Spinal cord (tissue), 10 donors: ENCODE measurements around the gene ASAH2. TPM values are rescaled to one million over a fixed set of nuclear protein-coding genes. Genes with fewer than 3 reads are reported as not detected.

Experiments
- DNase-seq, 6 donors: peaks; one replicate each; pipeline versions ENCODE4 v3.0.0 to v3.0.0-alpha.2; 2013 to 2015; ENCODE audit warnings: low spot score in 6 of 6, low read depth in 4 of 6
- H3K27ac ChIP-seq: one replicate; pipeline ENCODE4 v1.5.1; 2013; ENCODE audit warnings: low read depth, low read length, control low read depth
- H3K27me3 ChIP-seq: one replicate; pipeline ENCODE4 v1.6.1; 2013; ENCODE audit warnings: low read length; ENCODE audit not compliant: control insufficient read depth, insufficient read depth
- H3K36me3 ChIP-seq: one replicate; pipeline ENCODE4 v1.6.1; 2013; ENCODE audit warnings: low read length; ENCODE audit not compliant: control insufficient read depth, insufficient read depth
- H3K4me1 ChIP-seq: one replicate; pipeline ENCODE4 v1.6.1; 2013; ENCODE audit warnings: low read length; ENCODE audit not compliant: control insufficient read depth, insufficient read depth
- H3K4me3 ChIP-seq: one replicate; pipeline ENCODE4 v1.5.1; 2013; ENCODE audit warnings: low read depth, low read length, control low read depth
- H3K9me3 ChIP-seq: one replicate; pipeline ENCODE4 v1.6.1; 2013; ENCODE audit warnings: low read length; ENCODE audit not compliant: control insufficient read depth, insufficient read depth
- WGBS: methylation state at CpG from one replicate; pipeline ENCODE4 v1.1.5; 2013; ENCODE audit warnings: missing lambda C conversion rate; ENCODE audit not compliant: insufficient coverage; 5-methylcytosine and 5-hydroxymethylcytosine counted together
- polyA plus RNA-seq, 2 donors: library from polyadenylated mRNA; unstranded; fragments of 120-200 nt; gene quantifications; one replicate each; pipeline ENCODE4 v1.2.1, GENCODE V29; 2013; ENCODE audit not compliant: insufficient read length in 2 of 2
- total RNA-seq, 2 donors: library from RNA; depleted of rRNA in 1 of 2; stranded (reverse); fragments of 120-200 nt in 1 of 2; fragments of >200 nt in 1 of 2; gene quantifications; one replicate each; pipeline versions ENCODE4 v1.2.3 to v1.2.4, GENCODE V29; 2013 to 2014
- donor health status: healthy.

The ASAH2 gene
- total and polyA plus RNA-seq, 4 donors, result 2.5 to 6.1 (median 3.0) TPM

- no peak overlapping the region for H3K4me3 ChIP-seq
- no peaks in the 10 kb centered on the region for H3K36me3 ChIP-seq
- no peak for DNase-seq
- no peaks in the 10 kb centered on the region for H3K9me3 ChIP-seq
- H3K27ac ChIP-seq, result no peak overlapping the region
- H3K4me1 ChIP-seq, result no peaks in the 10 kb centered on the region
- H3K27me3 ChIP-seq, result no peaks in the 10 kb centered on the region
Measured at GRCh38 chr10:50231515-50232260, 19.6 kb downstream of the ASAH2 start.

- Histone ChIP-seq H3K4me3 (no peak overlapping the region), H3K4me1 (no peaks in the 10 kb centered on the region), H3K27me3 (no peaks in the 10 kb centered on the region), H3K36me3 (no peaks in the 10 kb centered on the region), H3K27ac (no peak overlapping the region), H3K9me3 (no peaks in the 10 kb centered on the region)
- WGBS, result no CpG with 5 or more reads among the region's 1 CpG
- DNase-seq, result no peak
Measured at GRCh38 chr10:50229460-50229859, 21.9 kb downstream of the ASAH2 start.

DNA sequence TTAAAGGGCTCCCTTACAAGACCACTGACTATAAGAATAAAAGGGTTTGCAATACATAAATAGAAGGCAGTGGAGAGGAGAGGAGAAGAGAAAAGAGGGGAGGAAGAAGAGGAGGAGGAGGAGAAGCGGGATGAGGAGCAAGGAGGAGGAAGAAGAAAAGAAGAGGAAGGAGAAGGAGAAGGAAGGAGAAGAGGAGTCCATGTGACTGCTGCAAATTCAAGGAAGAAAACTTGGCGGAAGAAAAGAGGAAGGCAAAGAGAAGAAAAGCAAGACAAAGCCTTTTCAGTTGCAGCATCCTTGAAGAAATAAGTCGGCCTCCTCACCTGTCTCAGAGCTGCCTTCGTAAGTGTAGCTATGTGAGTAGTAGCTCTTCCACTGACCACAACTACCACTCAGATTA is 22.6 kb downstream of the ASAH2 start:
- no peaks in the 10 kb centered on the region for H3K27me3 ChIP-seq
- H3K9me3 ChIP-seq, result no peaks in the 10 kb centered on the region
- DNase-seq, result no peak
- WGBS, result 85% methylated on average over 2 of the region's 4 CpGs
- H3K4me1 ChIP-seq, result no peaks in the 10 kb centered on the region
- H3K4me3 ChIP-seq, result no peak overlapping the region
- H3K27ac ChIP-seq, result no peak overlapping the region
- no peaks in the 10 kb centered on the region for H3K36me3 ChIP-seq

DNA sequence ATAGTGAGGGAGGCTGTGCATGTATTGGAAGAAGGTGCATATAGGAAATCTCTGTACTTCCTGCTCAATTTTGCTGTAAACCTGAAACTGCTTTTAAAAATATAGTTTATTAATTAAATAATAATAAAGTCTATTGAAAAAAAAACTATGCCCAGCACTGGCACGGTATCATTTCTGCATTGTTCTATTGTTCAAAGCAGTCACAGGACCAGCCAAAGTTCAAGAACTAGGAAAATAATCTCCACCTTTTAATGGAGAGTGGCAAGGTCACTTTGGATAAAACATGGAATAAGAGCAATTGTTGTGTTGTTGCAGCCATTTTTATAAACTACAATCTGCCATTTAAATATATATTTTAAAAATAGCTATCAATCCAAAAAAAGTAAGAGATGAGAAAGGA is 24.7 kb downstream of the ASAH2 start:
- DNase-seq, result no peak
- Histone ChIP-seq H3K36me3 (no peaks in the 10 kb centered on the region), H3K27ac (no peak overlapping the region), H3K4me3 (no peak overlapping the region), H3K27me3 (no peaks in the 10 kb centered on the region), H3K4me1 (no peaks in the 10 kb centered on the region), H3K9me3 (no peaks in the 10 kb centered on the region)
- no CpG with 5 or more reads among the region's 1 CpG for WGBS

DNA sequence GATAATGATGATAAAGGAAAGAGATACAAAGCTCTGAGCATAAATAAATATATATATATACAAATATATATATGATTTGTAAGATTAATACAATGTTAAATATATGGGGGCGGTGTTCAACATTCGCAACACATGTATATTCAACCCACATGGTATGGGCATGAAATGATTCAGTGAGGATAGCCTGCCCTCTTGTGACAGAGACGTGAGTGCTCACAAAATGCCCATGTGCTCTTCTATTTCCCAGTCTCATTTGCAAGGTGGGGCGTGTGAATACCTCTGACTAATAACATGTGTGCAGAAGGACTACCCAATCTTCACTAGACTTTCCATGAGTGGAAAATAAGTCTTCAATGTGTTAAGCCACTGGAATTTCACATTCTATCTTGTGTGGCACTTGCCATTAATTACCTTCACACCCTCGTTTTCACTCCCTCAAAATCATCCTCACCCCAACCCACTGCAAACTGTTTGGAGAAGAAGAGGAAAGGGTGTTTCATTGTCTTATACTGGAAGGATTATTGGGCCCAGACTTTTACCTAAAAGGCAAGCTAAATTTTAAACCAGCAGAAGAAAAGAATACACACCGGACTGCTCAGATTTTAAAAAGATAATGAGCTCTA is 26.9 kb downstream of the ASAH2 start:
- no peaks in the 10 kb centered on the region for H3K4me1 ChIP-seq
- no peaks in the 10 kb centered on the region for H3K27me3 ChIP-seq
- DNase-seq, result peak in 4 of 6 donors; percentile 2 to 64 (median 28)
- no peaks in the 10 kb centered on the region for H3K36me3 ChIP-seq
- WGBS, result 60% methylated on average over 1 of the region's 6 CpGs
- H3K4me3 ChIP-seq, result no peak overlapping the region
- H3K27ac ChIP-seq, result no peak overlapping the region
- no peaks in the 10 kb centered on the region for H3K9me3 ChIP-seq

DNA sequence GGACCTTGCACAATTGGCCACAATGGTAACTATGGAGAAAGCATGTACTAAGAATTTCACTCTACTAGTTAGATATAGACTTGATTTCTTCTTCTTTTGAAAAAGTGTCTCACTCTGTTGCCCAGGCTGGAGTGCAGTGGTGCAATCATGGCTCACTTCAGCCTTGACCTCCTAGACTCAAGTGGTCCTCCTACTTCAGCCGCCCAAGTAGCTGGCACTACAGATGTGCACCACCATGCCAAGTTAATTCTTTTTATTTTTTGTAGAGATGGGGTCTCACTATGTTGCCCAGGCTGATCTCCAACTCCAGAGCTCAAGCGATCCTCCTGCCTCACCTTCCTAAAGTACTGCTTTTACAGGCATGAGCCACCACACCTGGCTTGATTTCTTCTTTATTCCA is 29.1 kb downstream of the ASAH2 start:
- H3K27ac ChIP-seq, result no peak overlapping the region
- DNase-seq, result no peak
- no peaks in the 10 kb centered on the region for H3K27me3 ChIP-seq
- no peaks in the 10 kb centered on the region for H3K9me3 ChIP-seq
- no peaks in the 10 kb centered on the region for H3K36me3 ChIP-seq
- H3K4me3 ChIP-seq, result no peak overlapping the region
- no peaks in the 10 kb centered on the region for H3K4me1 ChIP-seq
- WGBS, result no CpG with 5 or more reads among the region's 2 CpGs

- no peaks in the 10 kb centered on the region for H3K9me3 ChIP-seq
- H3K27me3 ChIP-seq, result no peaks in the 10 kb centered on the region
- H3K36me3 ChIP-seq, result no peaks in the 10 kb centered on the region
- WGBS, result 50% methylated on average over 1 of the region's 1 CpG
- no peak overlapping the region for H3K4me3 ChIP-seq
- H3K27ac ChIP-seq, result no peak overlapping the region
- DNase-seq, result no peak
- H3K4me1 ChIP-seq, result no peaks in the 10 kb centered on the region
Measured at GRCh38 chr10:50221470-50221869, 29.8 kb downstream of the ASAH2 start.

- no peaks in the 10 kb centered on the region for H3K27me3 ChIP-seq
- no peak overlapping the region for H3K4me3 ChIP-seq
- no peaks in the 10 kb centered on the region for H3K36me3 ChIP-seq
- no peak overlapping the region for H3K27ac ChIP-seq
- no peaks in the 10 kb centered on the region for H3K4me1 ChIP-seq
- DNase-seq, result no peak
- no CpG with 5 or more reads among the region's 2 CpGs for WGBS
- H3K9me3 ChIP-seq, result no peaks in the 10 kb centered on the region
Measured at GRCh38 chr10:50219646-50220045, 31.7 kb downstream of the ASAH2 start.

GRCh38 chr10:50219200-50219599 is 32.1 kb downstream of the ASAH2 start:
- no peak for DNase-seq
- WGBS, result 83% methylated on average over 1 of the region's 2 CpGs

GRCh38 chr10:50216894-50217293 is 34.4 kb downstream of the ASAH2 start:
- no peaks in the 10 kb centered on the region for H3K27me3 ChIP-seq
- DNase-seq, result peak in 1 of 6 donors; percentile 18
- H3K27ac ChIP-seq, result no peak overlapping the region
- H3K36me3 ChIP-seq, result no peaks in the 10 kb centered on the region
- no peak overlapping the region for H3K4me3 ChIP-seq
- 68% methylated on average over 3 of the region's 3 CpGs for WGBS
- no peaks in the 10 kb centered on the region for H3K4me1 ChIP-seq
- no peaks in the 10 kb centered on the region for H3K9me3 ChIP-seq

More at GRCh38 chr10:50219200-50219599, 32.1 kb downstream of the ASAH2 start:
- H3K9me3 ChIP-seq, result no peaks in the 10 kb centered on the region
- no peak overlapping the region for H3K4me3 ChIP-seq
- no peaks in the 10 kb centered on the region for H3K27me3 ChIP-seq
- no peak overlapping the region for H3K27ac ChIP-seq
- H3K4me1 ChIP-seq, result no peaks in the 10 kb centered on the region
- no peaks in the 10 kb centered on the region for H3K36me3 ChIP-seq
